LNCAP (cell line): ENCODE measurements around the gene PHF23.
A peak's percentile ranks its signal among the peaks of the same experiment; 100 is the strongest.

Source experiments
- CTCF ChIP-seq: fragments of 450-650 bp; IDR thresholded peaks from 2 replicates; pipeline ENCODE4 v1.5.1; 2017; ENCODE audit warnings: mild to moderate bottlenecking

PHF23 gene

DNA sequence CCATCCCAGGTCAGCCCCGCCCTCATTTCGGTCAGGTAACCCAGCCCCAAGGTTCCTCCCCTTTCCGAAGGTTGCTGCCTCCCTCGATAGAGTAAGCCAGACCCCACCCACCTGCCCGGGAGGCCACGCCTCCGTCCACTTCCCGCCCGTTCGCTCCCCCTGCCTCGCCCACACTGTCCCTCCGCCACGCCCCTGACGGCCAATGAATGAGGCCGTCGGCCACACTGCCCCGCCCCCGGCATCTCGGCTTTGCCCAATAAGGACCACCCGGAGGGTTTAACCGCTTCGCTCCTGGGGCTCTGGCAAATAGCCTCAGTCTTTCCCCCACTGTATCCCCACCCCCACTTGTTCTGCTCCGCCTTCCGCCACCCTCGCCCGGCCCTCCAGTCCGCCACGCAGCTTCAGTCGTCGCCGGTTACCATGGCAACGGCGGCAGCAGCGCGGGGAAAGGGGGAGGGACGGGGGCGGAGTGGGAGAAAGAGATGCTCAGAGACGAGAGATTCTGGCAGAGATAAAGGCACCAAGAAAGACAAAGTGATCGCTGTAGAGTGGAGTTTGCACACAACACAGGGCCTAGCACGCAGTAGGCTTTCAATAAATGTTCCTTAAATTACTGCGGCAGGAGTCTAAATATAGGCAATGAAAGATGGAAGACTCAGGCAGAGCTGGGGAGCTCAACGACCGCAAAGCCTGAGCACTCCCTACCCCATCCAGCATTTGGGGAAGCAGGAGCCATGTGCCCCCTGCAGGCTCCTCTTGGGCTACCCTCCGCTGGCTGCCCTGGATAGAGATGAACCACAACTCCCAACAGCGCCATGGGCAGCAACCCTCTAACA lies 24.7 kb downstream of the PHF23 start:
- TF ChIP-seq CTCF, result peak; percentile 42; the same call in 1 of the 2 replicates

DNA sequence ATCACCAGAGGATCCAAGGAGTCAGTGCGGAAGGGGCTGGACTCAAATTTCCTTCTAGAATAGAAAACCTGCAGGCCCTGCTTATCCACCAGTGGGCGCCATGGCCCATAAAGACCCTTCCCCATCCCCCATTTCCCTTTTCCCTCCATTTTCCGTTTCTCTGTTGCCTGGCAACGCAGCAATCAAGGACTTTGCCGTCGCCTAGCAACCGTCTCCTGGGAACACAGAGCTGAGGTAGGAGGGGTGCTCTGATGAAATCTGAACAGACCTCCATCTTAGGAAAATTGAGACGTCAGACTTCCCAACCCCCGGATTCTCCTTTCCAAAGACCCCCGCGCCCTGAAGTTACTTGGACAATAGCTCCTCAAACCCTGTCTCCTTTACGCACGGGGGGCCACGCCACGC lies 25.4 kb downstream of the PHF23 start:
- TF ChIP-seq CTCF, result peak; percentile 37; the same call in 1 of the 2 replicates

DNA sequence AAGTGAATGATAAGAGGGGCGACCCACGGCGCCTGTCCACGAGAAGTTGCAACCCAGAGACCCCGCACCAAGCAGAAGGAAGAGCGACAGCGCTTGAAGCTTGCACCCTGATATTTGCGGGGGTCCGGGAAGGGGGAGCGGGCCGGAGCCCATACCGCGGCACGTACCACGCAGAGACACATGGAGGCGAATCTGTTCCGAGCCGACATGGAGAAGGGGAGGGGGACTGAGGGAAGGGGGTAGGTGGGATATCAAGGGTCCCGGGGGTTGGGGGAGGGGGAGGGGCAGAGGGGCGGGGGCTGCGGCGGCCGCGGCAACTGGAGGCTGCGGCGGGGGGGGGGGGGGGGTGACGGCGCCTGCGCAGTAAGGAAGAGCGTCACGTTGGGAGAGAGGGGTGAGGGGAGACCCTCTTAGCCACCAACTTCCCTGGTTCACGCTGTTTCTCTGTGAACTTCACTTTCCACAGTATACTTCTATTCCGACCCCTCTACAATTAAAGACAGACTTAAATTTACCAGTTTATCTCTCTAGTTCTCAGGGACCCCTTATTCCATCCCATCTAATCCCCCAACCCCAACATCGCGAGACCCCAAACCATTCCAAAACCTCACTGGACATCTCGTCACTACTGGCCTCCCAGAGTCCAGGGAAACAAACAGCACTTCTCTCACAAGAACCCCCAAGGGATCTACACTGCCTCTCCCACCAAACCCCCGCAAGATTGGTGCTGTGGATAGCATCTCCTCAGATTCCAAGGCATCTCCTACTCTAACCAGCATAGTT lies 27.6 kb downstream of the PHF23 start:
- TF ChIP-seq CTCF, result no peak

DNA sequence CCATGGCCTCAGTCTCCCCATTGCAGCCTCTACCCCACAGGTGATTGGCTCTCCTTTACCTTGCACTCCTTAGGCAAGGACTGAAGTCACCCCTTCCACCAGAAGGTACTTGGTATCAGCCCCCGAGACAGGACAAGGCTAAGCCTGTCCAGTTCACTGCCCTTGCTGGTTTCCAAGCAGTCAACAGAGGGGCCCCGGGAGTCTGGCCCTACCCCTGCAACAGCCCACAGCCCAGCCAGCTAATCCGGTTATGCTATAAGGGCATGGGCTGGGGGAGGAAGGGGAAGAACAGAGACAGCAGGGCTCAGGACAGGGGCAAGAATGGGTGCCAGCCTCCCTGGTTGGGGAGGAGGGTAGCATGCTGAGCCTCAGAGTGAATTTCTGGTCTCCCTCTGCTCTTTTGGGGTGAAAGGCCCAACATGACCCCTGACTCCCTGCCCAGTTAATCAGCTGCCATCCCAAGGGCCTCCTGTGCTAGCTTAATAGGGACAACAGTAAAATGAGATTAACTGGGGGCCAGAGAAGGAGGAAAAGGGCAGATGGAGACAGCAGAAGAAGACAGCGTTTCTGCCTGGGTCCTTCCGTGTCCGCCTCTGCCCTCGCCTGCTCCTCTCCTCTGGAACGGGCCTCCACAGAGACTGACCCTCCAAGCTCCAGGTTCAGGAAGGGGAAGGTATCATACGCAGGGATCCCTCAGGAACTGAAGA lies 30.4 kb downstream of the PHF23 start:
- TF ChIP-seq CTCF, result no peak

DNA sequence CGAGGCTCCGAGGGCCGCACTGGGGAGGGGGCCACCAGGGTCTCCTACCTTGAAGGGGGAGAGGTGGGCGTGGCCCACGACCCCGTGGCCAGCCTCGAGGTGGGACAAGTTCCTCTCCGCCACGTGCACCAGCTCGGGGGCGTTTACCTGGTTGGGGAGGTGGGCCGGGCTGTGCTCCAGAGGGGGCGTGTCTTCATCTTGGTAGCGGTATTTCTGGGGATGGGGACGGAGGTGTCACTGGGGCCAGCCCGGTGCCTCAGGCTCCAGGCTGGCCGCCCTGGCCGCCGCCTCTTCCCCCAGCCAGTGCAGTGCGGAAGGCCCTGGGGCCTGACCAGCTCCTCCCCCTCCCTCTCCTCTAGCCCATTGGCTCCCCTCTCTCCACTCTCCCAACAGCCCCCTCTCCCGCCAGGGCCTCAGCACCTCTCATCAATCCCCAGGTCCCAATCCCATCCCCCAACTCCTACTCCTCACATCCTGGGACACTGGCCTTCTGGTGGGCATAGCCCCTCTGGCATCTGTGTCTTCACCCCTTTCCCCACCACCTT lies 31.2 kb downstream of the PHF23 start:
- TF ChIP-seq CTCF, result no peak

DNA sequence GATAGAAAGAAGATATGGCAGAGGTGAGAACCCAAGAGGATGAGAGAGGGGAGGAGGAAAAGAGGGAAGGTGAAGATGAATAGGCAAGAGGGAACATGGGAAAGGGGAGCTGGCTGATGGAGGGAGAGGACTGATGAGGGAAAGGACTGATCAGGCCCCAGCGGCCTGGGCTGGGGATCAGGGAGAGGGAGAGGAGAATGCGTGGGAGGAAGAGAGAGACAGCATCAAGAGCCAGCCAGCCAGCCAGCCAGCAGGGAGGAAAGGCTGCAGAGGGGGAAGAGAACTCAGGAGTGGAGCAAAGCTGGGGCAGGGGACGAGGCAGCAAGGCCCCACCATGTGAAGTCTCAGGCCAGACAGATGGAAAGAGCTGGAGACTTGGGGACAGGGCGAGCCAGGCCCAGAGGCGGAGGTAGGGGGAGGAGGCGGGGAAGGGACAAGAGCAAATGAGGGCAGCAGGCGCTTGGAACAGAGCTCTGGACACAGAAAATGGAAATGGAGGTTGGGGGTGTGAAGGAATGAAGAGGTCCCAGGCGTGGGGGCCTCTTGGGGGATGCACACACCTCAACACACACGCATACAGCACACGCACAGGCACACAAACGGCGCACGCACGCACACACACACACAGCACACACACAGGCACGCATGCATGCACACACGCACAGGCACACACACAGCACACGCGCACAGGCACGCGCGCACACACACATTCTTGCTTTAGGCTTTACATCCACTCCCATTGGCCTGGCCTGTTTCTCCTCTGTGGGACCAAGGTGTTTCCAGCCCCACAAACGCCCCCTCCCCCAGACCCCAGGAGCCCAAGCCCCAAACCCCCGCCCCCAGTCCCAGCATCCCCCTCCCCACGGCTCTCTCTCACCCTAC lies 31.9 kb downstream of the PHF23 start:
- TF ChIP-seq CTCF, result no peak
